ENCODE results near the gene SLC44A5. TPM values are rescaled to one million over a fixed set of nuclear protein-coding genes. Genes with fewer than 3 reads are reported as not detected.

The SLC44A5 gene
- total RNA-seq, 2 donors from 2014 or later: 1.1 TPM; not detected in 1

GRCh38 chr1:75174031-75174760 is 436.7 kb downstream of the SLC44A5 start:
- H3K27me3 Mint-ChIP-seq: no peaks in the 10 kb centered on the region
- H3K9me3 ChIP-seq (ENCODE audit: control insufficient read depth, low read length, poor library complexity, severe bottlenecking): no peaks in the 10 kb centered on the region
- no peak overlapping the region for H3K4me3 Mint-ChIP-seq
- no peak overlapping the region for H3K27ac Mint-ChIP-seq
- DNase-seq (no peak), ATAC-seq (no peak)
- H3K4me1 Mint-ChIP-seq: no peaks in the 10 kb centered on the region
- no peaks in the 10 kb centered on the region for H3K36me3 Mint-ChIP-seq (ENCODE audit: low read depth)

GRCh38 chr1:75172556-75172955 is 438.4 kb downstream of the SLC44A5 start:
- ATAC-seq: no peak
- Mint-ChIP-seq H3K27me3 (no peaks in the 10 kb centered on the region), H3K36me3 (ENCODE audit: low read depth) (no peaks in the 10 kb centered on the region), H3K4me1 (no peaks in the 10 kb centered on the region), H3K27ac (no peak overlapping the region), H3K4me3 (no peak overlapping the region)
- DNase-seq: no peak
- no peaks in the 10 kb centered on the region for H3K9me3 ChIP-seq (ENCODE audit: control insufficient read depth, low read length, poor library complexity, severe bottlenecking)

DNA sequence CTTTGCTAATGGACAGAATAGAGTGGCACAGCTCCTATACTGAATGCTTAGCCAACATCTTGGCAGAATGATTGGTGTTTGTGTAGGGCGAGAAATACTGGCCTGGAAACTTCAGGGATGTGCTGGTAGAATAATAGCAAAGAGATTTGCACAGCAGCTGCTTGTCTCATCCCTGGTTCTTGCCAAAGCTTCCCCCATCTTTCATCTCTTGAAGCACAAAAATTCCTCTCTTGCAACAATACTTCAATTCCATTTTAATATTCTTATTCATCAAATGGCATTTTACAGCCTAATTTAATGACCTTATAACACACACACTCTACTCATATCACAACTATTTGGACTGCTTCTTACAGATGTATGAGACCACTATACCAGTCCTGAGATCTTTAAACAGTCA is 439.0 kb downstream of the SLC44A5 start:
- no peaks in the 10 kb centered on the region for H3K27me3 Mint-ChIP-seq
- no peak overlapping the region for H3K4me3 Mint-ChIP-seq
- H3K9me3 ChIP-seq (ENCODE audit: control insufficient read depth, low read length, poor library complexity, severe bottlenecking): no peaks in the 10 kb centered on the region
- H3K36me3 Mint-ChIP-seq (ENCODE audit: low read depth): no peaks in the 10 kb centered on the region
- no peak overlapping the region for H3K27ac Mint-ChIP-seq
- H3K4me1 Mint-ChIP-seq: no peaks in the 10 kb centered on the region
- DNase-seq: no peak
- ATAC-seq: no peak

DNA sequence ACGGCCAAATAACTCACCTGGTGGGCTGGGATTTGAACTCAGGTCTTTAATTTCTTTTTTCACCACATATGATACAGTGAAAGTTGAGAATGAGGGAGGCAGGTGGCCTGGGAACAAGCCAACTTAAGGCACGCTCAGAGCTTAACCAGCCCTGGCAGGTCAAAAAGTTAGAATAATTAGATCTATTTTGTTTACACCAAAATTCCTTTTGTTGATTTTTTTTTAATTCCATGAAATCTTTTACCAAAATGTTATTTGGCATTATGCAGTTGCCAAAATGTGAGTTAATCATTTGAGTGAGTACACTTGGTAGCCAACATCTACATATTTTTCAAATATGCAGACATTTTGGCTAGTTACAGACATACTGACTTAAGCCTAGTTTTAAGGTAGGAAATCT is 439.9 kb downstream of the SLC44A5 start:
- Mint-ChIP-seq H3K36me3 (ENCODE audit: low read depth) (no peaks in the 10 kb centered on the region), H3K27me3 (peaks cover 4% of the 10 kb centered on the region), H3K27ac (no peak overlapping the region), H3K4me3 (no peak overlapping the region), H3K4me1 (no peaks in the 10 kb centered on the region)
- DNase-seq: no peak
- H3K9me3 ChIP-seq (ENCODE audit: control insufficient read depth, low read length, poor library complexity, severe bottlenecking): no peaks in the 10 kb centered on the region
- no peak for ATAC-seq

DNA sequence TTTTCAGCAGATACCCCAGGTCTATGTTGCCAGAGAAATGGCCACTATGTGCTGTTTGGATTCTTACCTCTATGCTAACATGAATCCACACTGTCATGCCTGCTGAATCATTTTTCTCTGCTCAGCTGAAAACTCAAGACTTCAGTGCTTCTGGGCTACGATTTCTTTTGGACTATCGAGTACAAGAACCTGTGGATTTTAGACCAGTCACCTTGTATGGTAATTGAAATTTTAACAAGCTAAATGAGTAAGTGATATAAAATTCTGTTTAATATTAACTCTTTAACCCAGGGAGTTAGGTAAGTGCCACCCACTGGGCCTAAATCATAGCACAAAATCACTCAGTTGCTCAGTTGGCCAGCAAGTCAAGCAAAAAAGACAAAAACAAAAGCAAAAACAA is 440.9 kb downstream of the SLC44A5 start:
- peaks cover 4% of the 10 kb centered on the region for H3K27me3 Mint-ChIP-seq
- H3K4me3 Mint-ChIP-seq: no peak overlapping the region
- H3K4me1 Mint-ChIP-seq: no peaks in the 10 kb centered on the region
- ATAC-seq (no peak), DNase-seq (no peak)
- no peak overlapping the region for H3K27ac Mint-ChIP-seq
- no peaks in the 10 kb centered on the region for H3K36me3 Mint-ChIP-seq (ENCODE audit: low read depth)
- no peaks in the 10 kb centered on the region for H3K9me3 ChIP-seq (ENCODE audit: control insufficient read depth, low read length, poor library complexity, severe bottlenecking)

DNA sequence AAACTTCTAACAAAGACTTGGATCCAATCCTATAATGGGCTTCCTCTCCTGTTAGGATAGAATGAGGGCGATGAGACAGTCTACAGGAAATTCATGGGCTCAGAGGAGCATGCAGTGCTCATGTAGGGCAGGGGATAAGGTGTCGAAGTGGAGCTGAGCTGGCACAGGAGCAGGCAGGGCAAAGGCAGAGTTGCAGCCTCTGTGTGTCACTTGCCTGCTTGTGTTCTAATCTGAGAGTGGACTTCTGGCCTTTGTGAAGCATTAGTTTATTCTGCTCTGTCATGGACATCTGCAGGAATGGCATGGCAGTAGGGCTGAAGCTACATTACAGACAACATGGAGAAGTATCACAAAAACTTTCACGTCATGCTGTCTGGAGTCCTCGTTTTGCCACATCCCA is 444.1 kb downstream of the SLC44A5 start:
- H3K9me3 ChIP-seq (ENCODE audit: control insufficient read depth, low read length, poor library complexity, severe bottlenecking): no peaks in the 10 kb centered on the region
- Mint-ChIP-seq H3K27ac (no peak overlapping the region), H3K4me3 (no peak overlapping the region), H3K36me3 (ENCODE audit: low read depth) (no peaks in the 10 kb centered on the region), H3K4me1 (no peaks in the 10 kb centered on the region), H3K27me3 (peaks cover 4% of the 10 kb centered on the region)
- ATAC-seq (no peak), DNase-seq (no peak)

DNA sequence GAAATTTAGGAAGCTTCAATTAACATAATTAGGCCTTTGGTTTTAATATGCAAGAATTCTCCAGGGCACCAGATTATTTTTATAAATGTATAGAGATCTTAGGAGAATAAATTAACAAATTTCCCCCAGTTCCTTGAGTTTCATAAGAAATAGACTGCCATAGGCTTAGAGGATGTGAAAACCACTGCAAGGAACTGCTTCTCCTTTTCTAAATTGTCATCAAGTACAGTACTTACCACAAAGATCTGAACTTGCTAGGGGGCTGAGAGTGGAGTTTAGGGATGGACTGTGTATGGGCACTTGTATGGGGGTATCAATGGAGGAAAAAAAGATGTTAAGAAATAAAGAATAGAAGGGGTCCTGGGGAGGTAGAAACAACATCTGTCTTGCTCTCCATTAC is 445.6 kb downstream of the SLC44A5 start:
- H3K36me3 Mint-ChIP-seq (ENCODE audit: low read depth): no peaks in the 10 kb centered on the region
- H3K9me3 ChIP-seq (ENCODE audit: control insufficient read depth, low read length, poor library complexity, severe bottlenecking): no peaks in the 10 kb centered on the region
- no peak overlapping the region for H3K4me3 Mint-ChIP-seq
- no peaks in the 10 kb centered on the region for H3K4me1 Mint-ChIP-seq
- DNase-seq: no peak
- peaks cover 5% of the 10 kb centered on the region for H3K27me3 Mint-ChIP-seq
- no peak overlapping the region for H3K27ac Mint-ChIP-seq
- no peak for ATAC-seq

- Mint-ChIP-seq H3K27me3 (peaks cover 6% of the 10 kb centered on the region), H3K4me3 (no peak overlapping the region), H3K4me1 (no peaks in the 10 kb centered on the region), H3K27ac (no peak overlapping the region), H3K36me3 (ENCODE audit: low read depth) (no peaks in the 10 kb centered on the region)
- H3K9me3 ChIP-seq (ENCODE audit: control insufficient read depth, low read length, poor library complexity, severe bottlenecking): no peaks in the 10 kb centered on the region
- ATAC-seq (no peak), DNase-seq (no peak)
Observed at GRCh38 chr1:75159154-75159553, 451.8 kb downstream of the SLC44A5 start.

Other genes starting within 250 kb of the SLC44A5 start
- gene ACADM, start 113.6 kb upstream of the SLC44A5 start, total RNA-seq: 10 to 100 TPM; 12.1 to 12.3 TPM
- gene RABGGTB, start 175.1 kb upstream of the SLC44A5 start, total RNA-seq: 100 to 1,000 TPM; 123 to 163 TPM
- under 1 TPM; 0.26 to 0.27 TPM for gene MSH4, start 185.8 kb upstream of the SLC44A5 start, total RNA-seq

All from T-helper 17 cell (primary cell).